Heart right ventricle (tissue), 16 donors: Measurements from ENCODE around the gene DENND1A. TPM values are rescaled to one million over a fixed set of nuclear protein-coding genes. Genes with fewer than 3 reads are reported as not detected.

Experiments used
- ATAC-seq, 8 donors: fragments of 200-7000 bp; cut with Tn5 transposase; one replicate each; pipeline ENCODE4 v1.9.1; 2020; ENCODE audit warnings: mild to moderate bottlenecking in 8 of 8, moderate library complexity in 8 of 8, moderate number of reproducible peaks in 1 of 8
- DNase-seq, 2 donors: peaks; one replicate each; pipeline ENCODE4 v3.0.0-alpha.2; 2020
- H3K27ac ChIP-seq, 10 donors: fragments of 200-600 bp; sonication (generic) in 2 of 10; one replicate each; pipeline versions ENCODE4 v1.5.0 to v1.8.0; 2020 to 2022; ENCODE audit warnings: mild to moderate bottlenecking in 3 of 10
- H3K27me3 ChIP-seq, 7 donors: fragments of 200-600 bp; one replicate each; pipeline ENCODE4 v1.8.0; 2021 to 2022; ENCODE audit warnings: mild to moderate bottlenecking in 2 of 7
- H3K36me3 ChIP-seq, 9 donors: fragments of 200-600 bp; sonication (generic) in 1 of 9; one replicate each; pipeline versions ENCODE4 v1.5.0 to v1.8.0; 2020 to 2022; ENCODE audit warnings: mild to moderate bottlenecking in 2 of 9
- H3K4me1 ChIP-seq, 9 donors: fragments of 200-600 bp; sonication (generic) in 1 of 9; one replicate each; pipeline versions ENCODE4 v1.5.0 to v1.8.0; 2020 to 2022; ENCODE audit warnings: mild to moderate bottlenecking in 4 of 9
- H3K4me3 ChIP-seq, 10 donors: fragments of 200-600 bp; sonication (generic) in 2 of 10; one replicate each; pipeline versions ENCODE4 v1.5.0 to v1.8.0; 2020 to 2022; ENCODE audit warnings: mild to moderate bottlenecking in 7 of 10, moderate library complexity in 2 of 10
- H3K9me3 ChIP-seq, 11 donors: fragments of 200-600 bp in 10 of 11; sonication (generic) in 2 of 11; one replicate each; pipeline versions ENCODE4 v1.5.0 to v1.8.0; 2013 to 2022; ENCODE audit warnings: mild to moderate bottlenecking in 2 of 11, control low read depth in 1 of 11, moderate library complexity in 1 of 11
- WGBS, 2 donors: extraction: QIAGEN DNeasy Blood & Tissue Kit; methylation state at CpG; one replicate each; pipeline ENCODE4 v1.1.7; 2013; ENCODE audit warnings: inconsistent platforms in 1 of 2; 5-methylcytosine and 5-hydroxymethylcytosine counted together
- intact Hi-C, 10 donors: fragments of 100-400 bp; cut with DNase I; formaldehyde crosslinking; loops; one replicate each; pipeline versions ENCODE4 v1.11.1 to v1.14.2; 2022
- polyA plus RNA-seq, 2 donors: library from polyadenylated mRNA; stranded (reverse); fragments of 200-250 nt; gene quantifications; one replicate each; pipeline ENCODE4 v1.2.3, GENCODE V29; 2013
- total RNA-seq, 10 donors: library from RNA; stranded (reverse); fragmentation: NEBNext Ultra II Directional in 3 of 10; extraction: Animal tissue kit (Norgen Biotek cat#: 25700) in 3 of 10; gene quantifications; one replicate each; pipeline versions ENCODE4 v1.2.1 to v1.2.4, GENCODE V29; 2021 to 2023
- TF ChIP-seq, protein P1 (sequence below), 9 donors: fragments of 200-600 bp; sonication (generic) in 2 of 9; IDR thresholded peaks; one replicate each; pipeline versions ENCODE4 v1.5.0 to v1.8.0; 2021 to 2022; ENCODE audit warnings: antibody characterized with exemption in 9 of 9, mild to moderate bottlenecking in 5 of 9, moderate library complexity in 1 of 9
- donor health status: Arrhythmogenic right ventricular cardiomyopathy.
- donor health status: ischemic (EF 13 %, LVEDD 7.1; RV severe dilation, severe dysfunction).
- donor health status: healthy with polysubstance abuse.
- donor health status: DM: no; HTN: yes; CAD: no.
- donor health status: DM: no; HTN: no; CAD: no.
- donor health status: ischemic (EF 25% LVEDD 6.9; RV normal size, moderate dysfunction).
- donor health status: ischemic (EF 25% LVEDD 5.7; RV mildly dilated, moderate dysfunction).
- donor health status: healthy.
- donor health status: DM: yes; HTN: yes; CAD: no.
- donor health status: Ischemic cardiomyopathy.
- donor health status: ischemic (EF 35%, LVEDD 5.7; RV mildly dilated, moderate dysfunction).
- donor health status: nonischemic (EF 11% LVEDD 7.7; RV severe dilation, severe dysfunction).
- donor health status: DM: yes; HTN: yes; CAD: no.
- donor health status: PGD.
- donor health status: ischemic (EF 29% LVEDD 5.4; RV normal size, mild dysfunction).
- donor health status: nonischemic (EF 23%, LVEDD 6.1; RV moderate dilation, normal function).

The DENND1A gene
- total and polyA plus RNA-seq, 12 donors = 7.3 to 19.6 (median 12.2) TPM

DNA sequence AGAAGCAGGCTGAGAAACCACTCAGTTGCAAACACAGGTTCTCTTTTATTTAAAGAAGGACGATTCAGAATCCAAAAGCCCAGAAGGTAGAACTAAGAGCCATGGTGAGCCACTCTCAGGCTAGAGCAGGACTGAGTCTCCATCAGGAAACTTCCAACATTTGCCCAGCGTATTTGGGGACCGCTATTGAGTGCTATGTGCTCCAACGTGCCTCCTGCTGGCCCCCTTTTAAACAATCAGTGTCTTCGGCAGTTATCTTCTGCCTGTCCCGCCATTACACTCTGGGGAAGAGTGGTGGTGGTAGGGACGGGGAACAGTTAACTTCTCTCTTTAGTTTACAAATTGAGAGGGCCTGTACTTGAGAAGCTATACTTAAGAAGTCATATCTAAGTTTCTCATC, 78.1 kb downstream of the DENND1A start:
- DNase-seq (no peak), ATAC-seq (no peak)
- no peaks in the 10 kb centered on the region for H3K27me3 ChIP-seq
- intact Hi-C loops = no loop called here
- TF ChIP-seq, protein P1, sequence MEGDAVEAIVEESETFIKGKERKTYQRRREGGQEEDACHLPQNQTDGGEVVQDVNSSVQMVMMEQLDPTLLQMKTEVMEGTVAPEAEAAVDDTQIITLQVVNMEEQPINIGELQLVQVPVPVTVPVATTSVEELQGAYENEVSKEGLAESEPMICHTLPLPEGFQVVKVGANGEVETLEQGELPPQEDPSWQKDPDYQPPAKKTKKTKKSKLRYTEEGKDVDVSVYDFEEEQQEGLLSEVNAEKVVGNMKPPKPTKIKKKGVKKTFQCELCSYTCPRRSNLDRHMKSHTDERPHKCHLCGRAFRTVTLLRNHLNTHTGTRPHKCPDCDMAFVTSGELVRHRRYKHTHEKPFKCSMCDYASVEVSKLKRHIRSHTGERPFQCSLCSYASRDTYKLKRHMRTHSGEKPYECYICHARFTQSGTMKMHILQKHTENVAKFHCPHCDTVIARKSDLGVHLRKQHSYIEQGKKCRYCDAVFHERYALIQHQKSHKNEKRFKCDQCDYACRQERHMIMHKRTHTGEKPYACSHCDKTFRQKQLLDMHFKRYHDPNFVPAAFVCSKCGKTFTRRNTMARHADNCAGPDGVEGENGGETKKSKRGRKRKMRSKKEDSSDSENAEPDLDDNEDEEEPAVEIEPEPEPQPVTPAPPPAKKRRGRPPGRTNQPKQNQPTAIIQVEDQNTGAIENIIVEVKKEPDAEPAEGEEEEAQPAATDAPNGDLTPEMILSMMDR (IDR thresholded peaks at IDR 0.05) = no peak
- H3K4me1 ChIP-seq = no peaks in the 10 kb centered on the region
- H3K4me3 ChIP-seq = no peak overlapping the region
- H3K36me3 ChIP-seq = peaks cover 0 to 16% (median 0%) of the 10 kb centered on the region in 9 donors
- H3K9me3 ChIP-seq = peaks cover 0 to 26% (median 12%) of the 10 kb centered on the region in 11 donors
- H3K27ac ChIP-seq = no peak overlapping the region
- WGBS, 2 donors = 88 to 91% methylated on average over 7 of the region's 7 CpGs

DNA sequence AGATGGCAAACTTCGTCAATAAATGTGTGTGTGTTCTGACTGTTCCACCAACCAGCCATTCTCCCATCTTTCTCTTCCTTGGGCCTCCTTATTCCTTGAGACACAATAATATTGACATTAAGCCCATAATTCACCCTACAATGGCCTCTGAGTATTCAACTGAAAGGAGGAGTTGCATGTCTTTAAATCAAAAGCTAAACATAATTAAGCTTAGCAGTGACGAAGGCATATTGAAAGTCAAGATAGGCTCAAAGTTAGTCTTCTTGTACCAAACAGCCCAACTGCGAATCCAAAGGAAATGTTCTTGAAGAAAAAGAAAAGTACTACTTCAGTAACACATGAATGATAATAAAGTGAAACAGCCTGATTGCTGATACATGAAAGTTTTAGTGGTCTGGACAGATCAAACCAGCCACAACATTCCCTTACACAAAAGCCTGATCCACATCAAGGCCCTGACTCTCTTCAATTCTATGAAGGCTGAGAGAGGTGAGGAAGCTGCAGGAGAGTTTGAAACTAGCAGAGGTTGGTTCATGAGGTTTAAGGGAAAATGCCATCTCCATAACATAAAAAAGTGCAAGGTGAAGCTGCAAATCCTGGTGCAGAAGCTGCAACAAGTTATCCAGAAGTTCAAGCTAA, 81.4 kb downstream of the DENND1A start:
- WGBS, 2 donors = 100% methylated on average over 3 of the region's 3 CpGs
- Histone ChIP-seq H3K27ac (no peak overlapping the region), H3K36me3 (peaks cover 0 to 36% (median 0%) of the 10 kb centered on the region in 9 donors), H3K4me1 (no peaks in the 10 kb centered on the region), H3K4me3 (no peak overlapping the region), H3K9me3 (peaks cover 0 to 59% (median 33%) of the 10 kb centered on the region in 11 donors), H3K27me3 (no peaks in the 10 kb centered on the region)
- ATAC-seq (no peak), DNase-seq (no peak)
- TF ChIP-seq, protein P1 (IDR thresholded peaks at IDR 0.05) = no peak
- intact Hi-C loops = no loop called here

DNA sequence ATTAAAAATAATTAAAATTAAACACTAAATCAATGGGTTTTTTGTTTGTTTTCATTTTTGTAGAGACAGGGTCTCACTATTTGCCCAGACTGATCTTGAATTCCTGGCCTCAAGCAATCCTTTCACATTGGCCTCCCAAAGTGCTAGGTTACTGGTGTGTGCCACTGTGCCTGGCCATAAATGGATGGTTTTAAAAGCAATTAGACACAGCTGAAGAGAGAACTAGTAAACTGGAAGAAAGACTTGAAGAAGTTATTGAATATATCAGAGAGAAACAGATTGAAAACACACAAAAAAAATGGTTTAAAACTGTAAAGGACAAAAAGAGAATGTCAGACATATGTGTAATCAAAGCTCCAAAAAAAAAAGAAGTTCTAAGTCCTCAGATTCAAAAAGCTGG, 83.0 kb downstream of the DENND1A start:
- DNase-seq (no peak), ATAC-seq (no peak)
- no peak overlapping the region for H3K4me3 ChIP-seq
- intact Hi-C loops = no loop called here
- H3K27me3 ChIP-seq = no peaks in the 10 kb centered on the region
- no peaks in the 10 kb centered on the region for H3K4me1 ChIP-seq
- peaks cover 0 to 39% (median 0%) of the 10 kb centered on the region in 9 donors for H3K36me3 ChIP-seq
- peaks cover 0 to 68% (median 37%) of the 10 kb centered on the region in 11 donors for H3K9me3 ChIP-seq
- no peak overlapping the region for H3K27ac ChIP-seq
- TF ChIP-seq, protein P1 (IDR thresholded peaks at IDR 0.05) = no peak

DNA sequence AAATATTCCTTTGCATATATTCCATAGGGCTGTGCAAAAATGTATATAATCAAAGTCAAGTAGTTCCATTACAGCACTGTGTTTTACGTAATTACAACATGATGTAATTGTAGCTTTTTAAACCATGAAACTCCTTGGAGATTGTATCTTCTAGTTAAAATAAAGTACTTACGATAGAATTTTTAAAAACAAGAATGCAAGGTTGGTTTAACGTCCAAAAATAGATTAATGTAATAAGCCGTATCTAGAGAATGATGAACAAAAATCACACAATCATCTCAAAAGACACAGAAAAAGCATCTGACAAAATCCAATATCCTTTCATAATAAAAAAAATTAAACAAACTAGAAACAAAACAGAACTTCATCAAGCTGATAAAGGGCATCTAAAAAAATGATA, 86.2 kb downstream of the DENND1A start:
- Histone ChIP-seq H3K9me3 (peaks cover 0 to 61% (median 37%) of the 10 kb centered on the region in 11 donors), H3K36me3 (peaks cover 0 to 39% (median 0%) of the 10 kb centered on the region in 9 donors)

More for the DNA sequence above, 86.2 kb downstream of the DENND1A start:
- Histone ChIP-seq H3K4me1 (no peaks in the 10 kb centered on the region), H3K27ac (no peak overlapping the region), H3K4me3 (no peak overlapping the region), H3K27me3 (no peaks in the 10 kb centered on the region)
- no peak for ATAC-seq
- TF ChIP-seq, protein P1 (IDR thresholded peaks at IDR 0.05) = no peak
- DNase-seq = no peak
- 98 to 100% methylated on average over 4 of the region's 4 CpGs for WGBS, 2 donors
- intact Hi-C loops = no loop called here
